HG03196 (cell line): ENCODE data around the gene KLHL18.
"Not testable (repeated sequence)": the region's sequence is repeated elsewhere in the genome, so short reads cannot be mapped to it uniquely, and the experiment has no call there.

ENCODE experiments used
- ATAC-seq: cut with Tn5 transposase; IDR thresholded peaks from one replicate; pipeline ENCODE4 v1.9.1; 2021; ENCODE audit not compliant: unreplicated experiment

The KLHL18 gene

DNA sequence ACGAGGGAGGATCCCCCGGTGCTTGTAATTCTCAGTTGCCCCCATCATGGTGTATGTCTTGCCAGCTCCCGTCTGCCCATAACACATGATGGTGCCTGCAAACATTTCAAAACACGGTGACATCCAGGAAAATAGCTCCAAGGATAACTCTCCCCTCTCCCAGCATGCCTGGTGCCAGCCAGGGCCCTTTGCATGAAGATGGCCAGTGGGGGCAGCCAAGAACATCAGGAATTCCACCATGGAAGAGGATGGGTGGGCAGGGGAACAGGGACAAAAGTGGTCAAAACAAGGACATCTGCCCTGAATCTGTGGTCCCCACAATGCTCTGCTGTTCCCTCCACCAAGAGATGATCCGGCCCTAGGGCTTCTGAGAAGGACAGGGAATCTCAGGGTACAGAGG is 9.2 kb upstream of the KLHL18 start:
- ATAC-seq = no peak

- ATAC-seq = no peak
These were observed 8.1 kb upstream of the KLHL18 start for GRCh38 chr3:47274652-47275051.

DNA sequence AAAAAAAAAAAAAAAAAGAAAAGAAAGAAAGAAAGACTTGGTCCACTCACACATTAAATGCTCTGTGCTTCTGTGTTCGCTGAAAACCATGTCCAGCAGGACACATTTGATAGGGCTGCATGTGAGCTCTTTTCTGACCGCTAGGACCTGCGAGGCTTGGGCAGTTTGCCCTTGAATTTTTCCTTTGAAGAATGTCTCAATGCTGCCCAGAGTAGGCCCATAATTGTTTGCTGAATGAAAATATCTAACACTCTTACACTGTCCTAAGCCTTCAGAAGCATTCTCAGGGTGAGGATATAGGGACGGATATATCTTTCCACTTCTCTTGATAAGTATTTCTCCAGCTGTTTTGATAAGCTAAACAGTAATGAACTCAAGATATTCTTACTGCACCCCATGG is 6.2 kb upstream of the KLHL18 start:
- no peak for ATAC-seq

DNA sequence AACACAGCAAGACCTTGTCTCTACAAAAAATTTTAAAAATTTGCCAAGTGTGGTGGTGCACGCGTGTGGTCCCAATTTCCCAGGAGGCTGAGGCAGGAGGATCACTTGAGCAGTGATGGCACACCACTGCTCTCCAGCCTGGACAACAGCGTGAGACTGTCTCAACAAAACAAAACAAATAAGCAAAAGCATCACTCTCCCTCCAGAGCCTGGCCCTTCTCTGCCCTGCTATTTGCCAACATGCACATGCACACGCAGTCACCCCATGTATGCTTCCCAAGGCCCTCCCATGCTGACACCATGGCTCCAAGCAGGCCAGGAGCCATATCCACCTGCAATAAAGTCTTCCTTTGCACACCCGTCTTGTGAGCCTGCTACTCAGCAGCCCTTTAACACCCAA is 2.2 kb upstream of the KLHL18 start:
- no peak for ATAC-seq

DNA sequence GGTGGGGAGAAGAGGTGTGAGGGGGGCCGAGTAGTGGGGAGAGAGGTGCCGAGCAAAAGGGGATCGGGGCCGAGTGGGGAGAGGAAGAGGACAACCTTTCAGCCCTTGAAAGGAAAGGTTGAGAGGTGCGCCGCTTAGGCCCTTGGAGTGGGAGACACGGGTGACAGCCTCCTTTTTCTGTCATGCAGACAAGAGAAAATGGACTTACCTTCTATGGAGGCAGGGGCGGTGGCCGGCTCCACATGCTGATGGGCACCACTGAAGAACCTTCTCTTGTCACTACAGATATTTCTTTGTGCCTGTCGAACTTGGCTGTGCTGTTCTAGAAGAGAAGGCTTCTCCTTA is 421 bp downstream of the KLHL18 start:
- no peak for ATAC-seq

- ATAC-seq = no peak
These were observed 1.0 kb downstream of the KLHL18 start for GRCh38 chr3:47283591-47284364.

DNA sequence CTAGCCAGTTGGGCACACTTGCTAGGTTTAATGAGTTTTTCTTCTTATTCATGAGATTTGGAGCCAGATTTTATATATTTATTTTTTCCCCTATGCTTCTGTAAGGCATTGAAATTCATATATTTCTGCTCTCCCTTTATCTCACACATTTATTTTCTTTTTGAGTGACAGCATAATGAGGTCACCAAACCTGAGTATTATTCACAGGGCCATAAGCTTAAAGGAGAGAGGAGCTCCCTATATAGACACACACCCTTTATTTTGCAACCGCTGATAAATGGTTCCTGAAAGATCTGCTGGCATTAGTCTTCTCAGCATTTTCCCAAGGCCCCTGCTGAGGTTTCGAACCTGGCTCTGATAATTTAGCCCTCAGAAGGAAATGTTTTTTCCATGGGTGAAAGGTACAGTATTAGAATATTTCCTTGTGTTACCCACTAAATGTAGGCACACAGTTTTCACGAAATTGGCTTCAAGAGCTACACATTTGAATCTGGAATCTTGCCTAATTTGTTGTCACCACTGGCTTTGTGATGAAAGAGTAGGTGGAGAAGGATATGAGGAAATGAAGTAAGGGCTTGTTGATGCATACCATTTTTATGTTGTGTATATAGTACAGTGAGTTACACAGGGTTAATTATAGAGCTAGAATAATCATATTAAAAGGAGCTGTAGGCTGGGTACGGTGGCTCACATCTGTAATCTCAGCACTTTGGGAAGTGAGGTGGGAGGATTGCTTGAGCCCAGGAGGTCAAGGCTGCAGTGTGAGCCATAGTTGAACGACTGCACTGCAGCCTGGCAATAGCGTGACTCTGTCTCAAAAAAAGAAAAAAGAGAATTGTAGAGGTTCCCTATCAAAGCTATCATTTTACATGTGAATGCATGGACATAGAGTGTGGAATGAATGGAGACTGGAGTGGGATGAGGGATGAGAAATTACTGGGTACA is 6.5 kb downstream of the KLHL18 start:
- ATAC-seq = no peak

GRCh38 chr3:47291158-47291753 is 8.5 kb downstream of the KLHL18 start:
- no peak for ATAC-seq

GRCh38 chr3:47291754-47292420 is 9.1 kb downstream of the KLHL18 start:
- ATAC-seq = not testable (repeated sequence)

- no peak for ATAC-seq
These were observed 11.1 kb downstream of the KLHL18 start for GRCh38 chr3:47293822-47294221.

GRCh38 chr3:47294392-47294791 is 11.6 kb downstream of the KLHL18 start:
- no peak for ATAC-seq

DNA sequence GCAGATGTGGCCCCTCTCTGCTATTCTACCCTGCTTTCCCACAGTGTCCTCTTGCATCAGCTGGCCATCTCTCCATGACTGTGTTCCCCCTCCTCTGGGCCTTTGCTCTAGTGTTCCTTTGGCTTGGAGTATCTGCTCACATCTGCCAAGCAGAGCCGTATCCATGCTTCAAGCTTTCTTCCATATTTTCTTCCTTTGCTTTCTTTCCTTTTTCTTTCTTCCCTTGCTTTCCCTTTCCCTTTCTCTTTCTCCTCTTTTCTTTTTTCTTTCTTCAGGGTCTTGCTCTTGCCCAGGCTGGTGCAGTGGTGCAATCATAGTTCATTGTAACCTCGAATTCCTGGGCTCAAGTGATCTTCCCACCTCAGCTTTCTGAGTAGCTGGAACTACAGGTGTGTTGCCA is 12.6 kb downstream of the KLHL18 start:
- ATAC-seq = no peak

GRCh38 chr3:47295976-47296375 is 13.2 kb downstream of the KLHL18 start:
- no peak for ATAC-seq

DNA sequence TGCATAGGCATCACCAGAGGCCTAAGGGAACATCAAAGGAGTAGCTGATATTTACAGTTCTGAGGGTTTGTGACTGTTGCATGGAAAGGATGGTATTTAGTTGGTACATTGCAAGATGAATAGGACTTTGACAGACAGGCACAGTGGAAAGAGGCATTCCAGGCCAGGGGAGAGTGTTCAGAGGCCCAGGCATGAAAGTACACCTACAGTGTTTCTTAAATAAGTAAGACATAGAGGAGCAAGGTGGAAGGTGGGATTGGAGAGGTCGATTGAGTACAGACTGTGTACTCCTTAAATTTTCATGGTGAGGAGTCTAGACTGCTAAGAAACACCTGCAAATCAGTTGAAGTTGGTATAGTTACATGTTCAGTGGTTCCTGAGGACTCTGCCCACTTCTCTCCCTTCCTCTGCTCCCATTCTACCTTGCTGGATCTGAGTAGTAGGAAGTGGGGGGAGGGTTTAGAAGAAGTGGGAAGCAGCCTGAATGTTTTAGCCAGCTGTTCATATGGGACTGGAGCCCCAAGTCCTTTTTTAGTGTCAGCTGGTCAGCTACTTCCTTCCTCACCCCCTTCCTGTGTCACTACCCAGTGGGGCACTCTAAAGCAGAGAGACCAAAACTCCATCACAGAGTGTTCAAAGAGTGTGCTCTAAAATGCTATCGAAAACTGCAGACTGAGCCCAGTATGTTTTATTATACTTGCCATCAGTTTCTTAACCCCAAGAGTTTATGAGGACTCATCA is 14.0 kb downstream of the KLHL18 start:
- no peak for ATAC-seq

GRCh38 chr3:47298439-47298838 is 15.7 kb downstream of the KLHL18 start:
- ATAC-seq = no peak

- ATAC-seq = no peak
These were observed 16.9 kb downstream of the KLHL18 start for GRCh38 chr3:47299381-47300318.

DNA sequence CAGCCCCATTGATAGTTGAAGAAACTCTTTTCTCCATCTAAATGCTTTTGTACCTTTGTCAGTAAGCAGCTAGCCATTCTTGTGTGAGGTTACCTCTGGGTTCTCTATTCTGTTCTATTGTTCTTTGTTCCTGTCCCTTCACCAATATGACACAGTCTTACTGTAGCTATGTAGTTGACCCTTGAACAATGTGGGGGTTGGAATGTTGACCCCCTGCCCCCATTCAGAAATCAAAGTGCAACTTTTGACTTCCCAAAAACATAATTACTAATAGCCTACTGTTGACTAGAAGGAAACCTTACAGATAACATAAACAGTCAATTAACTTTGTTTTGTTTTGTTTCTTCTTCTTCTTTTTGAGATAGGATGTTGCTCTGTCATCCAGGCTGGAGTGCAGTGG is 18.7 kb downstream of the KLHL18 start:
- ATAC-seq = no peak

DNA sequence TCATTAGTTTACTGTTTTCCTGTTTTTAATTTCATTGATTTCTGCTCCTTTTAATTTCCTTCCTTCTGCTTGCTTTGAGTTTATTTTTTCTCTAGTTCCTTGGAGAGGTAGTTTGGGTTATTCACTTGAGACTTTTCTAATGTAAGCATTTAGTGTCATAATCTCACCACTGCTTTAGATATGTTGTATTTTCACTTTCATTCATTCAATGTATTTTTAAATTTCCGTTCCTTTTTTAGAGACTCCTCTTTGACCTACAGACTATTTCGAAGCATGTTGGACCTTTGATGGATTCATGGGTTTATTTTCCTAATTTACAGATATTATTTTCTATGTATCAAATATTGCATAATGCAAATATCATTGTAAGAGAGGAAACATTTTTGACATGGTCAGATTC is 23.3 kb downstream of the KLHL18 start:
- ATAC-seq = no peak

DNA sequence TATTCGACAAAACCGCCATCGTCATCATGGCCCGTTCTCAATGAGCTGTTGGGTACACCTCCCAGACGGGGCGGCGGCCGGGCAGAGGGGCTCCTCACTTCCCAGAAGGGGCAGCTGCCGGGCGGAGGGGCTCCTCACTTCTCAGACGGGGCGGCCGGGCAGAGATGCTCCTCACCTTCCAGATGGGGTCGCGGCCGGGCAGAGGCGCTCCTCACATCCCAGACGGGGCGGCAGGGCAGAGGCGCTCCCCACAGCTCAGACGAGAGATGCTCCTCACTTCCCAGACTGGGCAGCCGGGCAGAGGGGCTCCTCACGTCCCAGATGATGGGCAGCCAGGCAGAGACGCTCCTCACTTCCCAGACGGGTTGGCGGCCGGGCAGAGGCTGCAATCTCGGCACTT is 26.5 kb downstream of the KLHL18 start:
- ATAC-seq = not testable (repeated sequence)

- ATAC-seq = no peak
These were observed 27.6 kb downstream of the KLHL18 start for GRCh38 chr3:47310391-47310790.
